Diencephalon (tissue), 1 donor: Measurements from ENCODE around the gene KLHL17. TPM values are rescaled to one million over a fixed set of nuclear protein-coding genes. Genes with fewer than 3 reads are reported as not detected.

Source experiments
- small RNA-seq: library from RNA; depleted of rRNA; stranded (forward); fragments of <200 nt; gene quantifications from one replicate; pipeline ENCODE3, GENCODE V24; 2014
- total RNA-seq: library from RNA; depleted of rRNA; stranded (reverse); fragments of >200 nt; gene quantifications from one replicate; pipeline ENCODE4 v1.2.3, GENCODE V29; 2014

The KLHL17 gene
- total RNA-seq = 6.9 TPM

GRCh38 chr1:960363-961131 lies at the start of gene KLHL17:
Gene KLHL17 (plus strand): TSS chr1:960584. CDS start chr1:960694, 110 bp downstream.

GRCh38 chr1:923131-923990 lies 37.0 kb upstream of the KLHL17 start, which contains the start of gene SAMD11:
Gene SAMD11 (plus strand): TSS chr1:923923. CDS start chr1:924432, 509 bp downstream.

GRCh38 chr1:958823-959730 lies 1.3 kb upstream of the KLHL17 start, which contains the start of gene NOC2L:
Gene NOC2L (minus strand): TSS chr1:959256. CDS start chr1:959240, 16 bp downstream.

GRCh38 chr1:966135-966703 lies 5.8 kb downstream of the KLHL17 start, which contains the start of gene PLEKHN1:
Gene PLEKHN1 (plus strand): TSS chr1:966482. CDS start chr1:966532, 50 bp downstream.

GRCh38 chr1:981955-982558 lies 21.7 kb downstream of the KLHL17 start, which contains the start of gene PERM1:
Gene PERM1 (minus strand): TSS chr1:982093. CDS start chr1:981029, 1,064 bp downstream.

GRCh38 chr1:999725-1000356 lies 39.5 kb downstream of the KLHL17 start, which contains the start of gene HES4:
Gene HES4 (minus strand): TSS chr1:1000097. CDS start chr1:999973, 124 bp downstream.

GRCh38 chr1:1013105-1013921 lies 52.9 kb downstream of the KLHL17 start, which contains the start of gene ISG15:
Gene ISG15 (plus strand): TSS chr1:1013497. CDS start chr1:1013574, 77 bp downstream.

Small RNA genes within 50 kb of the gene (small RNA-seq; reads per million reads assigned to genes)
- not detected for gene AL645608.3
- not detected for gene AL645608.4

Other genes starting within 250 kb of the KLHL17 start
- gene SAMD11, start 36.7 kb upstream of the KLHL17 start, total RNA-seq = 4.4 TPM
- 46.8 TPM for gene NOC2L, start 1.3 kb upstream of the KLHL17 start, total RNA-seq
- gene PLEKHN1, start 5.9 kb downstream of the KLHL17 start, total RNA-seq = not detected
- gene PERM1, start 21.5 kb downstream of the KLHL17 start, total RNA-seq = not detected
- gene HES4, start 39.5 kb downstream of the KLHL17 start, total RNA-seq = 17.1 TPM
- 39.7 TPM for gene ISG15, start 52.9 kb downstream of the KLHL17 start, total RNA-seq
- gene AGRN, start 59.5 kb downstream of the KLHL17 start, total RNA-seq = 120 TPM
- gene RNF223, start 113.7 kb downstream of the KLHL17 start, total RNA-seq = not detected
- gene C1orf159, start 155.5 kb downstream of the KLHL17 start, total RNA-seq = 6.2 TPM
- 0.69 TPM for gene TTLL10, start 213.3 kb downstream of the KLHL17 start, total RNA-seq
- gene TNFRSF18, start 246.0 kb downstream of the KLHL17 start, total RNA-seq = not detected